ENCODE results near the gene GPSM1. TPM values are rescaled to one million over a fixed set of nuclear protein-coding genes. Genes with fewer than 3 reads are reported as not detected.
A peak's percentile ranks its signal among the peaks of the same experiment; 100 is the strongest.

Gene GPSM1
- total and polyA plus RNA-seq, 9 of the 15 experiments (the other 6 are each of a cell fraction or from before 2014, with no cell fraction given), result 0.04 to 14.2 (median 3.1) TPM

DNA sequence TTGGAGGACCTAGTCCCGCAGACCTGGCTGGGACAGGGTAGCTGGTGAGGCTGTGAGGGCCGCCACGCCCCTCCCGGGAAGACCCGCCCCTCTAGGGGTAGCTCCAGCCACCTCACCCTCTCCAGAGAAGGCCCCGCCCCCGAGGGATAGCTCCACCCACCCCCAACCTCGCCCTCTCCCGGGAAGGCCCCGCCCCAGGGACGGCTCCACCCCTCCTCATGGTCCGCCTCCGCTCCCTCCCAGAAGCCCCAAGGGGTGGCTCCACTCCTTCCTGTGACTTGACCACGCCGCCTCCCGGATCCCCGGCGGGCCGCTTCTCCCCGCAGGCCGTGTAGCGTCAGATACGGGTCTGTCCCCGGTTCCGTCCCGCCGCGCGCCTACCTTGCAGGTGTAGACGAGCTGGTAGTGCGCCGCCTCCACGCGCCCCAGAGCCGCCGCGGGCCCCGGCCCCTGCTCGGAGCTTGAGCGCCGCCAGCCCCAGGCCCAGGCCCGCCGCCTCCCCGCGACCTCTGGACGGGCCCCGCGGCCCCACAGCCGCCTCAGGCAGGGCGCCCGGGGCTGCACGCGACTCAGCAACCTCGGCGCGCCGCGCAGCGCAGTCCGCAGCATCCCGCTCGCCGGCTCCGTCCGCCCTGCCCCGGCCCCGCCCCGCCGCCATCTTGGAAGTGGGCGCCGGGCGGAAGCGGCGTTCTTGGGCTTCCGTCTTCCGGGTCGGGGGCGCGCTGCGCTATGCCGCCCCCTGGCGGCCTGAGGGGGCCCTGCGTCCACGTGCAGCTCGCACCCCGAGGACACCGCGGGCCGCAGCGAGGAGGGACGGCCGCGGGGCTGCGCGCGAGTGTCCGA is 36.0 kb downstream of the GPSM1 start, which contains the start of gene DNLZ (continued):
- no peak for TF ChIP-seq SFPQ (IDR thresholded peaks at IDR 0.05; ENCODE audit: low read depth, low read length)
- TF ChIP-seq NCOA2 (IDR thresholded peaks at IDR 0.05; ENCODE audit: partially characterized antibody in 2 of 2), result no peak
- peak; percentile 72; the same call in 1 of the 2 replicates for TF ChIP-seq ZNF174 (CRISPR knock-in tag; IDR thresholded peaks at IDR 0.05)
- TF ChIP-seq POLR2A (conservative IDR thresholded peaks at IDR 0.05), result peak; percentile 91
- TF ChIP-seq PHF20 (IDR thresholded peaks at IDR 0.05; ENCODE audit: partially characterized antibody), result peak; percentile 59
- TF ChIP-seq MCM5 (IDR thresholded peaks at IDR 0.05; ENCODE audit: low read depth), result no peak
- no peak for TF ChIP-seq KLF10 (CRISPR knock-in tag; IDR thresholded peaks at IDR 0.05)
- TF ChIP-seq MAFF (IDR thresholded peaks at IDR 0.05; ENCODE audit: low read length), result no peak
- TF ChIP-seq, protein P1, sequence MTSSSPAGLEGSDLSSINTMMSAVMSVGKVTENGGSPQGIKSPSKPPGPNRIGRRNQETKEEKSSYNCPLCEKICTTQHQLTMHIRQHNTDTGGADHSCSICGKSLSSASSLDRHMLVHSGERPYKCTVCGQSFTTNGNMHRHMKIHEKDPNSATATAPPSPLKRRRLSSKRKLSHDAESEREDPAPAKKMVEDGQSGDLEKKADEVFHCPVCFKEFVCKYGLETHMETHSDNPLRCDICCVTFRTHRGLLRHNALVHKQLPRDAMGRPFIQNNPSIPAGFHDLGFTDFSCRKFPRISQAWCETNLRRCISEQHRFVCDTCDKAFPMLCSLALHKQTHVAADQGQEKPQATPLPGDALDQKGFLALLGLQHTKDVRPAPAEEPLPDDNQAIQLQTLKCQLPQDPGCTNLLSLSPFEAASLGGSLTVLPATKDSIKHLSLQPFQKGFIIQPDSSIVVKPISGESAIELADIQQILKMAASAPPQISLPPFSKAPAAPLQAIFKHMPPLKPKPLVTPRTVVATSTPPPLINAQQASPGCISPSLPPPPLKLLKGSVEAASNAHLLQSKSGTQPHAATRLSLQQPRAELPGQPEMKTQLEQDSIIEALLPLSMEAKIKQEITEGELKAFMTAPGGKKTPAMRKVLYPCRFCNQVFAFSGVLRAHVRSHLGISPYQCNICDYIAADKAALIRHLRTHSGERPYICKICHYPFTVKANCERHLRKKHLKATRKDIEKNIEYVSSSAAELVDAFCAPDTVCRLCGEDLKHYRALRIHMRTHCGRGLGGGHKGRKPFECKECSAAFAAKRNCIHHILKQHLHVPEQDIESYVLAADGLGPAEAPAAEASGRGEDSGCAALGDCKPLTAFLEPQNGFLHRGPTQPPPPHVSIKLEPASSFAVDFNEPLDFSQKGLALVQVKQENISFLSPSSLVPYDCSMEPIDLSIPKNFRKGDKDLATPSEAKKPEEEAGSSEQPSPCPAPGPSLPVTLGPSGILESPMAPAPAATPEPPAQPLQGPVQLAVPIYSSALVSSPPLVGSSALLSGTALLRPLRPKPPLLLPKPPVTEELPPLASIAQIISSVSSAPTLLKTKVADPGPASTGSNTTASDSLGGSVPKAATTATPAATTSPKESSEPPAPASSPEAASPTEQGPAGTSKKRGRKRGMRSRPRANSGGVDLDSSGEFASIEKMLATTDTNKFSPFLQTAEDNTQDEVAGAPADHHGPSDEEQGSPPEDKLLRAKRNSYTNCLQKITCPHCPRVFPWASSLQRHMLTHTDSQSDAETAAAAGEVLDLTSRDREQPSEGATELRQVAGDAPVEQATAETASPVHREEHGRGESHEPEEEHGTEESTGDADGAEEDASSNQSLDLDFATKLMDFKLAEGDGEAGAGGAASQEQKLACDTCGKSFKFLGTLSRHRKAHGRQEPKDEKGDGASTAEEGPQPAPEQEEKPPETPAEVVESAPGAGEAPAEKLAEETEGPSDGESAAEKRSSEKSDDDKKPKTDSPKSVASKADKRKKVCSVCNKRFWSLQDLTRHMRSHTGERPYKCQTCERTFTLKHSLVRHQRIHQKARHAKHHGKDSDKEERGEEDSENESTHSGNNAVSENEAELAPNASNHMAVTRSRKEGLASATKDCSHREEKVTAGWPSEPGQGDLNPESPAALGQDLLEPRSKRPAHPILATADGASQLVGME (CRISPR knock-in tag; IDR thresholded peaks at IDR 0.05), result no peak
- TF ChIP-seq SREBF1 (IDR thresholded peaks at IDR 0.05; ENCODE audit: borderline replicate concordance, low read depth, low read length), result no peak
- peak; percentile 64; the same call in 1 of the 2 replicates for TF ChIP-seq ZHX1 (conservative IDR thresholded peaks at IDR 0.05; ENCODE audit: low read length)
- TF ChIP-seq, protein P2, sequence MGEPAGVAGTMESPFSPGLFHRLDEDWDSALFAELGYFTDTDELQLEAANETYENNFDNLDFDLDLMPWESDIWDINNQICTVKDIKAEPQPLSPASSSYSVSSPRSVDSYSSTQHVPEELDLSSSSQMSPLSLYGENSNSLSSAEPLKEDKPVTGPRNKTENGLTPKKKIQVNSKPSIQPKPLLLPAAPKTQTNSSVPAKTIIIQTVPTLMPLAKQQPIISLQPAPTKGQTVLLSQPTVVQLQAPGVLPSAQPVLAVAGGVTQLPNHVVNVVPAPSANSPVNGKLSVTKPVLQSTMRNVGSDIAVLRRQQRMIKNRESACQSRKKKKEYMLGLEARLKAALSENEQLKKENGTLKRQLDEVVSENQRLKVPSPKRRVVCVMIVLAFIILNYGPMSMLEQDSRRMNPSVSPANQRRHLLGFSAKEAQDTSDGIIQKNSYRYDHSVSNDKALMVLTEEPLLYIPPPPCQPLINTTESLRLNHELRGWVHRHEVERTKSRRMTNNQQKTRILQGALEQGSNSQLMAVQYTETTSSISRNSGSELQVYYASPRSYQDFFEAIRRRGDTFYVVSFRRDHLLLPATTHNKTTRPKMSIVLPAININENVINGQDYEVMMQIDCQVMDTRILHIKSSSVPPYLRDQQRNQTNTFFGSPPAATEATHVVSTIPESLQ (CRISPR knock-in tag; IDR thresholded peaks at IDR 0.05), result peak; percentile 63; the same call in 1 of the 2 replicates
- TF ChIP-seq MLLT1 (IDR thresholded peaks at IDR 0.05), result no peak

Measured in K562 (cell line).